Chondrocyte (in vitro differentiated cells): Measurements from ENCODE around the gene EPN2. TPM values are rescaled to one million over a fixed set of nuclear protein-coding genes. Genes with fewer than 3 reads are reported as not detected.

ENCODE experiments used
- DNase-seq: peaks from one replicate; pipeline ENCODE4 v3.0.0; 2021; ENCODE audit warnings: mixed read lengths, low spot score
- H3K27ac Mint-ChIP-seq: one replicate; pipeline ENCODE4 v1.8.0; 2021; ENCODE audit warnings: mild to moderate bottlenecking, moderate library complexity, mixed read lengths; ENCODE audit not compliant: unreplicated experiment
- H3K27me3 Mint-ChIP-seq: 2 replicates; pipeline ENCODE4 v1.8.0; 2021; ENCODE audit warnings: low read depth, mixed read lengths
- H3K36me3 Mint-ChIP-seq: 2 replicates; pipeline ENCODE4 v1.8.0; 2021; ENCODE audit warnings: low read depth, mixed read lengths
- H3K4me1 Mint-ChIP-seq: 2 replicates; pipeline ENCODE4 v1.8.0; 2021; ENCODE audit warnings: low read depth, mild to moderate bottlenecking, mixed read lengths
- H3K4me3 Mint-ChIP-seq: one replicate; pipeline ENCODE4 v1.8.0; 2021; ENCODE audit warnings: mild to moderate bottlenecking, moderate library complexity, mixed read lengths; ENCODE audit not compliant: unreplicated experiment
- H3K9me3 Mint-ChIP-seq: 2 replicates; pipeline ENCODE4 v1.8.0; 2021; ENCODE audit warnings: low read depth, mixed read lengths
- total RNA-seq: library from RNA; stranded (reverse); gene quantifications from 3 replicates; pipeline ENCODE4 v1.2.1, GENCODE V29; 2021
- TF ChIP-seq, protein P1 (sequence below): fragments of 200-600 bp; sonication (generic); IDR thresholded peaks from 2 replicates; pipeline ENCODE4 v1.5.0; 2021; ENCODE audit warnings: antibody characterized with exemption, mild to moderate bottlenecking, moderate library complexity

The EPN2 gene
- total RNA-seq, 1 donor from 2014 or later: 37.8 TPM

DNA sequence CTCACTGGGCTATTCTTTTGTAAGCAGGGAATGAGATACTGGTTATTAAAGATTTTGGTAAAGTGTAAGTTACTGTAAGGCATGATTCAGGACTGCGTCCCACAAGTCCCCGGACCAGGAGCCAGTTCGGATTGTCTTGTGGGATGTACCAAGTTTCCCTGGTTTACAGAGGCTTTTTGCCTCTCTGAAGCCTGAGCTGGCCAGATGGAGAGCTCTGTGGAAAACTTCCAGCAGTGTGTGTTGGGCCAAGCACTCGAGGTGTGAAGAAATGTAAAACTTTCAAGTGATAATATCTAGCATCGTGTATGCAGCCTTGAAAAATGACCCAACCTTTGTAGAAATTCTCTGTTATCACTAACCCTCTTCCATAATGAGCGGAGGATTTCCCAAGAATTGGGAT lies 2.4 kb downstream of the EPN2 start:
- no peaks in the 10 kb centered on the region for H3K27me3 Mint-ChIP-seq
- peaks cover 1% of the 10 kb centered on the region for H3K36me3 Mint-ChIP-seq
- no peaks in the 10 kb centered on the region for H3K9me3 Mint-ChIP-seq
- peaks cover 7% of the 10 kb centered on the region for H3K4me1 Mint-ChIP-seq
- DNase-seq: no peak
- TF ChIP-seq, protein P1, sequence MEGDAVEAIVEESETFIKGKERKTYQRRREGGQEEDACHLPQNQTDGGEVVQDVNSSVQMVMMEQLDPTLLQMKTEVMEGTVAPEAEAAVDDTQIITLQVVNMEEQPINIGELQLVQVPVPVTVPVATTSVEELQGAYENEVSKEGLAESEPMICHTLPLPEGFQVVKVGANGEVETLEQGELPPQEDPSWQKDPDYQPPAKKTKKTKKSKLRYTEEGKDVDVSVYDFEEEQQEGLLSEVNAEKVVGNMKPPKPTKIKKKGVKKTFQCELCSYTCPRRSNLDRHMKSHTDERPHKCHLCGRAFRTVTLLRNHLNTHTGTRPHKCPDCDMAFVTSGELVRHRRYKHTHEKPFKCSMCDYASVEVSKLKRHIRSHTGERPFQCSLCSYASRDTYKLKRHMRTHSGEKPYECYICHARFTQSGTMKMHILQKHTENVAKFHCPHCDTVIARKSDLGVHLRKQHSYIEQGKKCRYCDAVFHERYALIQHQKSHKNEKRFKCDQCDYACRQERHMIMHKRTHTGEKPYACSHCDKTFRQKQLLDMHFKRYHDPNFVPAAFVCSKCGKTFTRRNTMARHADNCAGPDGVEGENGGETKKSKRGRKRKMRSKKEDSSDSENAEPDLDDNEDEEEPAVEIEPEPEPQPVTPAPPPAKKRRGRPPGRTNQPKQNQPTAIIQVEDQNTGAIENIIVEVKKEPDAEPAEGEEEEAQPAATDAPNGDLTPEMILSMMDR: no peak
- no peak overlapping the region for H3K27ac Mint-ChIP-seq
- H3K4me3 Mint-ChIP-seq: no peak overlapping the region

DNA sequence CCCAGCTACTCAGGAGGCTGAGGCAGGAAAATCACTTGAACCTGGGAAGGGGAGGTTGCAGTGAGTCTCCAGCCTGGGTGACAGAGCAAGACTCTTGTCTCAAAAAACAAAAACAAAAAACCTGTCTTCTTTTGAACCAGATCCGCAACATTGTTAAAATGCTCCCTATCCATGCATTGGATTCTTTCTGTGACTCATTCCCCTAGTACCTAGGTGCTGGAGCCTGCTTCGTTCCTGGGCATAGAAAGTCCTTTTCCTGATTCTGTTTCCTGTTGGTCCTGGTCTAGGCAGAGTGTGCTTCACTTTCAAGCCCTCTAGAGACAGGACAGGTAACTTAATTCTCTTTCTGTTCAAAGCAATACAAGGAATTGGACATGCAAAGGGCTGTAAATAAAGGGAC lies 5.2 kb downstream of the EPN2 start:
- Mint-ChIP-seq H3K36me3 (peaks cover 1% of the 10 kb centered on the region), H3K4me1 (peaks cover 11% of the 10 kb centered on the region), H3K27me3 (no peaks in the 10 kb centered on the region), H3K27ac (no peak overlapping the region), H3K4me3 (no peak overlapping the region), H3K9me3 (no peaks in the 10 kb centered on the region)
- TF ChIP-seq, protein P1: no peak
- no peak for DNase-seq

DNA sequence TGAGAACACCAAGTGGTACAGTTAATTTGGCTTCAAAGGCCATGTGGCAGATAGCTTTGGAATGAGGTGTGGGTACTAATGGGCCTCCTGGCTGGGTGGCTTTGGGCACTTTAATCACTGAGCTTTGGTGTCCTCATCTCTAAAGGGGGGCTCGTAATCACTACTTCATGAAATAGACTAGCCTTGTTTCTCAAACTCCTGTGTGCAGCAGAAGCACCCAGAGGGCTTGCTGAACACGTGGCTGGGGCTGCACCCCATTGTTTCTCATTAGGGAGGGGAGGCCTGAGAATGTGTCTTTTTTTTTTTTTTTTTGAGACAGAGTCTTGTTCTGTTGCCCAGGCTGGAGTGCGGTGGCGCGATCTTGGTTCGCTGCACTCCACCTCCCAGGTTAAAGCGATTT lies 5.8 kb downstream of the EPN2 start:
- Mint-ChIP-seq H3K27me3 (no peaks in the 10 kb centered on the region), H3K9me3 (no peaks in the 10 kb centered on the region), H3K27ac (no peak overlapping the region), H3K4me1 (peaks cover 17% of the 10 kb centered on the region), H3K36me3 (peaks cover 1% of the 10 kb centered on the region), H3K4me3 (no peak overlapping the region)
- DNase-seq: no peak
- TF ChIP-seq, protein P1: no peak

DNA sequence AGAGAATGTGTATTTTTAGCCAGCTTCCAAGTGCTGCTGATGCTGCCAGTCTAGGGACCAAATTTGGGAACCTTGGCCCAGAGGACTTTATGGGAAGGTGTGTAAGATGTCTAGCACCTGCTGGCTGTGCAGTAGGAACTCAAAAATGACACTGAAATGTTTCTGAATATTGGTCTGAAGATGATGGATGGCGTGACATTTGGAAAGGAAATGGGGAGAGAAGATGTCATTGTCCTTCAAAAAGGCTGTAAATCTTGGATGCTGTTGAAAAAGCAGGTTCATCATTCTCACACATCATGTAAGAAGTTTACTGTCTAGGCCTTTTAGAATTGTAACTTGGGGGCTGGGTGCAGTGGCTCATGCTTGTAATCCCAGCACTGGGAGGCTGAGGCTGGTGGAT lies 6.7 kb downstream of the EPN2 start:
- H3K4me1 Mint-ChIP-seq: peaks cover 20% of the 10 kb centered on the region
- H3K27me3 Mint-ChIP-seq: no peaks in the 10 kb centered on the region
- no peak for DNase-seq
- TF ChIP-seq, protein P1: no peak
- no peaks in the 10 kb centered on the region for H3K9me3 Mint-ChIP-seq
- H3K4me3 Mint-ChIP-seq: no peak overlapping the region
- no peak overlapping the region for H3K27ac Mint-ChIP-seq
- H3K36me3 Mint-ChIP-seq: peaks cover 1% of the 10 kb centered on the region

DNA sequence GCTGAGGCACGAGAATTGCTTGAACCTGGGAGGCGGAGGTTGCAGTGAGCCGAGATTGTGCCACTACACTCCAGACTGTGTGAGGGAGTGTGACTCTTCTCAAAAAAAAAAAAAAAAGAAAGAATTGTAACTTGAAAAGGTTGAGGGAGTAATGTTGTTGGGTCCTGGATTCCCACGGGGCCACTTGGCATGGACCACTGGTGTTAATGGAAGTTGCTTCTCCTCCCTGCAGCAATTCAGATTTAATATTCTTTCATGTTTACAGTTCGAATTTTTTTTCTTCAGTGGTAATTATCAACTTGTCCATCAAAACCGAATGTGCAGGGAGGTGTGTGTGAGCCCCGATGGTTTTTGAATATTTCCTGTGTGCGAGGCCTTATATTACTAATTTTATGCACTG lies 7.2 kb downstream of the EPN2 start:
- no peaks in the 10 kb centered on the region for H3K9me3 Mint-ChIP-seq
- peaks cover 25% of the 10 kb centered on the region for H3K4me1 Mint-ChIP-seq
- H3K36me3 Mint-ChIP-seq: peaks cover 1% of the 10 kb centered on the region
- H3K27ac Mint-ChIP-seq: no peak overlapping the region
- H3K4me3 Mint-ChIP-seq: no peak overlapping the region
- no peak for DNase-seq
- TF ChIP-seq, protein P1: no peak
- no peaks in the 10 kb centered on the region for H3K27me3 Mint-ChIP-seq
